Measurements from ENCODE around the gene C8B.

The C8B gene

DNA sequence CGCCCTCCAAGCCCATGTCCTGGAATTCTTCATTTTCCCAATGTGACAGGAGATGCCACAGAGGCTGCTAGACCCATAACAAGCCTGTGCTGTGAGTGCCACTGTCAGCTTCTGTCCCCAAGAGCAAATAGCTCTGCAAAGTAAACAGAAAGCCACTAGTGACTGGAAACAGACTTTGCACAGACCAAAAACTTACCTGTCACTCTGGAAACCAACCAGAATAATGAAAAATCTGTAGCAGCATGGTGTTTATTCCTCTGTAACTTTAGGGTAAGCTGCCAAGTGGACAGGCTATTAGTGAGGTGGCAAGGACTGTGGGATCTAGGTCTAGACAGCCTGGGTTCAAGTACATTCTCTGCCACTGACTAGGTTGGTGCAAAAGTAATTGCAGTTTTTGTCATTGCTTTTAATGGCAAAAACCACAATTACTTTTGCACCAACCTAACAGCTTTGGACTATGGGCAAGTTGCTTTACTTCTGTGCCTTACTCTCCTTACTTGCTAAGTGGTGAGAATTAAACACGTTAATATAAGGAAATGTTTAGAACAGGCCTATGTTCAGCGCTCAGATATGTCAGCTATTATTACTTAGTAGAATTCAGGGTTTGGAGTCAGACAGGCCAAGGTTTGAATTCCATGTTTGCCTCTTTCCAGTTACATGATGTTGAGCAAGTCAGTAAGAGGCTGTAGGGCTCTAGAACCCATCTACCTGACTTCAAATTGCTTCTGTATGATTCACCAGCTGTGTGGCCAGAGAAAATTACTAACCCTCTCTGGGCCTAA lies at the start of gene C8B:
Gene C8B, minus strand, starts transcription at position 100 of the 782 bp plus-strand sequence. Its CDS starts 67 bp downstream, at position 33.
- DNase-seq (ENCODE audit: low spot score): no peak

DNA sequence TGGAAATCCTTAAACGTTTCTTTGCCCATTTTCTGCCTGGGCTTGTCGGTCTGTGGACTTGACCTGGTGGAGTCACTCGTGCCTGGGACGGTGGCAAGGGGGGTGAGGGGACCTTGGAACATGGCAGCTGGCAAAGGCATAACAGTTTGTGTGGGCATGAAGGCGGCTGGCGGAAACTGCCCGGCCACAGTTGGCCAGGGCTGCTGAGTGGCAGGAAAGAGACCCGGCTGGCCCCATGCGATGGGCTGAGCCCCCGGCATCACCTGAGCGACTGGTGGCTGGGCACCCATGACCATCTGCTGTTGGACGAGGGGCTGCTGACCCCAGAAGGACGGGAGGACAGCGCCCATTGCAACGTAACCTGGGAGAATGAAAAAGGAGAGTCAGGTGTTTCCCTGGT lies 49.3 kb upstream of the C8B start:
- DNase-seq (ENCODE audit: low spot score): no peak

DNA sequence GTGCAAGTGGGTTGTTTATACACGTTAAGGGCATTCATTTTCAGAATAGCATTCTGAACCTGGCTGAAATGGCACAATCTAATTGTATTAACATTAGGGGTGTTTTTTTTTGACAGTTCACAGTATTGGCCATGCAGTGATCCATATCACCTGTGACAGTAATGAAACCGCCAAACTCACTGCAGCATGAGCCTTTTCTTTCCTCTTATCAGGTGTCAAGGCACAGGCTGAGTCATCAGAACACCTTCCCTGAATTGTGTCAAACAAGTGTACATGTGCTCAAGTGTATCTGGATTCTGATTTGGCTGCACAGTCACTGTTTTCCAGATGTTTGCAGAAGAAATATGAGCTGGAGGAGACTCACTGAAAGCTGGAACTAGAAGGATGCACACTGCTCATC lies 47.7 kb upstream of the C8B start:
- DNase-seq (ENCODE audit: low spot score): no peak

- DNase-seq (ENCODE audit: low spot score): no peak
Measured at GRCh38 chr1:57012315-57012714, 46.5 kb upstream of the C8B start.

DNA sequence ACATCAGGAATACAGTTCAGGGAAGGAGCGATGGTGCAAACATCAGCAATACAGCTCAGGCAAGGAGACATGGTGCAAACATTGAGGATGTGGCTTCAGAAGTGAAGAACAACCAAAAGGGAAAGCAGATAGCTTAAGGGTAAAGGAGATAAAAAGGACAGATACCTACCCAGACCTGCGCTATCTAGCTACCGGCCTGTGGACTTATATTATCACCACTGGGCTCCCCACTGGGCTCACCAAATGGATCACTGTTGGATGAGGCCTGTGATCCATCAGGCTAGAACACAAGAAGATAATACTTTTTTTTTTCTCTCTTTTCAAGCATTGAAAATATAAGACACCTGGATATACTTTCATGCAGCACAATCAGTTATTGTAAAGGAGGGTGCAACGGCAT lies 44.7 kb upstream of the C8B start:
- no peak for DNase-seq (ENCODE audit: low spot score)

GRCh38 chr1:57007948-57008347 lies 42.1 kb upstream of the C8B start:
- DNase-seq (ENCODE audit: low spot score): no peak

GRCh38 chr1:57007472-57007871 lies 41.7 kb upstream of the C8B start:
- DNase-seq (ENCODE audit: low spot score): no peak

GRCh38 chr1:57003398-57004139 lies 37.8 kb upstream of the C8B start:
- DNase-seq (ENCODE audit: low spot score): no peak

DNA sequence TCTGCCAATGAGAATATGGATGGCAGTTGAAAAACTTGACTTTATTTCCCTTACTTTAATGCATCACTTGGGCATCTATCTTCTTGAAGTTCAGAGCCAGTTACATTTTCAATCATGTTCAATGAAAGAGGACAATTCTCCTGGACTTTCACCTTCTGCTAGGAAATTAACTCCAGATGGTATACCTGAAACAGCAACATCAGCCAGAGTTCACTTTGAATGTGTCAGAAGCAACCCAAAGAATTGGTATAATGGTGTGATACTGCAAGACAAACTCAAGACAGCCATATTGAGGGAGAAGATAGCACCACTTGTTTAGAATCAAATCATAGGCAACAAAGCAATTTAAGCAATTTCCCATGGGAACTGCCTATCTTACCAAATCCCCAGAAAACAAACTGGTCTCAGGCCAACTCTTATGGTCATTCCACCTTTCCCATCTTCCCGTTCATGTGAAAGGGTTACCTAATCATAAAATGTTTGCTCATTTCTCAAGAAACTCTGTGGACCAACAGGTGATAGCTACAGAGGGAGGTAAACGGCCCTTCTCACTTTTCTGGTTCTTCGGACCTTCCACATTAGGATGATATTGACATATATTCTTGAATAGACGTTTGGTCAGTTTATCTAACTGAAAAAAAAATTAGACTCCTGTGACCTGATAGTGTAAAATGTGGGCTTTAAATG lies 29.7 kb upstream of the C8B start:
- no peak for DNase-seq (ENCODE audit: low spot score)

GRCh38 chr1:56993475-56993874 lies 27.7 kb upstream of the C8B start:
- DNase-seq (ENCODE audit: low spot score): no peak

DNA sequence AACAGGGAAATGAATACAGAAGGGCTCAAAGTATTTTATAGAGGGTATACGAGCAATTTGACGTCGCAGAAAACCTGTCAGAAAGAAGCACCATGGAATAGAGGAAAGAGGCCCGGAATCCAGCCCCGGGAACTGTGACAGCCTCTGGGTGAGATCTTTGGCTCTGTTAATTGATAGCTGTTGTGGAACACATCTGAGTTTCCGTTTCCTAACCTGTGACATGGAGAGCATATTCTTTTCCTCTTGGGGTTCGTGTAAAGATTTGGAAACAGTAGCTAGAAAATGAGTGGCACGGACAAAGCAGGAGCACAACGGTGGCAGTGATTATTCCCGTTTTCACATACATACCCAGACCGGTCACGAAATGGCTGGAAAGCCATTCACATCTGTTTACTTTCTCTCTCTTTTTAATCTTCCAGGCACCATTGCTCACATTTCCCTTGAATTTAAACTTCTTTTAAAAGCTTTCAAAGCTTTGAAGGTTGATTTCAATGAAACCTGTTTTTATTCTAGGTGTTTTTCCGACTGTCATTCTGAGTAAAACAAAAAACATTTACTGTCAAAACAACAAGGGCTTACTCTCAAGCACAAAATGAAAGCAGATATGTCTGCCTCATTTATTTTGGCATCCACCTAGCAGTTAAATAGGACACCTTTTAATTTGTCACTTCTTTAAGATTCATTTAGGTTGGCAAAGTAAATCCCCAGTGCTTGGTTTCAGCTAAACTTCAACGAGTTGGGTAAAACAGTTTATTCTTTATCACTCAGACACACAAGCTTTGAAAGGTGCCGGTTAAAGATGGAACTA lies 26.7 kb upstream of the C8B start:
- no peak for DNase-seq (ENCODE audit: low spot score)

DNA sequence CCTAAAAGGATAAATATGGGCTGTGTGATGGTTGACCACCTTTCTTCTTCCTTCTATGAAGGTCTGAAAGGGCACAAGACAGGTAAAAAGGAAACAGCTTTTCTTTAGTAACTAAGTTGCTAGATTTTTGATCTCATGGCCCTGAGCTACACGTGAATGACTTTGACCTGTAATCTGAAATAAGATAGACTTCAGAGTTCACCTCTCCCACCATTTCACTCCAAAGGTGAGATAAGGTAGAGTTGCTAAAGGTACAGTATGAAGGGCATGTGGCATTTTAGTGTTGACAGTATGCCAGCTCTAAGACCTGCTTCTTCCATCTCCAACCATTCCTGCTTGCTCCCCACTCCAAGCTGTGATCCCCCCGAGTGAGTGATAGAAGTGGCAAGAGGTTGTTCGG lies 25.8 kb upstream of the C8B start:
- DNase-seq (ENCODE audit: low spot score): no peak

DNA sequence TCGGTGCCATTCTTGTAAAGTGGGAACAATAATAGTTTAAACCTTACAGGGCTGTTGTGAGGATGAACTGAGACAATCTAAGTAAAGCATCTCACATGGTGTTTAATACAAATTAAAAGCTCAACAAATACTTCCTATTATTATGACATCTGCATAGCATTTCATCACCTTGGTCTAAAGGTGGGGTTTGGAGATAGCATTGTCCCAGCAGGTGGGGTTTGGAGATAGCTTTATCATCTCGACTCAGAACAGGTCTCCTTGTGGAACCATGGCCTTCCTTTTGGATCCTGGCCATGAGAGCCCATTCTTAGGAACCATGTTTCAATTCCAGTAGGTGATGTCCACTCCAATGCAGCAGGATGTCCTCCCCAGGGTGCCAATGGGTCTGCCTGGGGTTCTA lies 20.6 kb upstream of the C8B start:
- no peak for DNase-seq (ENCODE audit: low spot score)

- DNase-seq (ENCODE audit: low spot score): no peak
Measured at GRCh38 chr1:56985857-56986256, 20.0 kb upstream of the C8B start.

DNA sequence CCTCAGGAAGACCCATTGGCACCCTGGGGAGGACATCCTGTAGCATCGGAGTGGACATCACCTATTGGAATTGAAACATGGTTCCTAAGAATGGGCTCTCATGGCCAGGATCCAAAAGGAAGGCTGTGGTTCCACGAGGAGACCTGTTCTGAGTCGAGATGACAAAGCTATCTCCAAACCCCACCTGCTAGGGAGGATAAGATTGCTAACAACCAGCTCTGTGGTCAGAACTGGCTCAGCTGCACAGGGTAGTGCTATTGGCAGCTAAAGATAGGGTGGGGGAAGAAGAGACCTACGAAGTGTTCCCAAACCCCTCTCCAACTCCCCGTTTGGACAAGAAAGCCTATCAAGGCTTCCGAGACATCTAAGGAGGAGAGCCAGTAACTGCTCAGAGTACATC lies 17.7 kb upstream of the C8B start:
- no peak for DNase-seq (ENCODE audit: low spot score)

GRCh38 chr1:56979986-56980755 lies 14.4 kb upstream of the C8B start:
- no peak for DNase-seq (ENCODE audit: low spot score)

- no peak for DNase-seq (ENCODE audit: low spot score)
Measured at GRCh38 chr1:56978819-56979218, 13.0 kb upstream of the C8B start.

DNA sequence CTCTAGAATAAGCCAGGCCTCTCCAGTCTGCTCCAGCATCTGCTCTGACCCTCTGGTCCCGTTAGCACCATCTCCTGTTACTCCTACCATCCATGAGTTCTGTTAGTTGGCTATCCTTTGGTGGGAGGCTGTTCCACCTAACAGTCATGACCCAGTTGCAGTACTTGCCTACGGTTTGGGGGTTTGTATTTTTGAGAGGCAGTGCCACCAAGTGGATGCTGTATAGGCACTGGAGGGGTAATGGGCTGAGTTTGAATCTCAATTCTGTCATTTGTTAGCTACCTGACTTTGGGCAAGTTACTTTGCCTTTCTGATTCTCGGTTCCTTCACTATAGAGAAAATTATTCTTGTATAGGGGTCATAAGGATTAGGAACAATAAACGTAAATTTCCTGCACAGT lies 12.1 kb upstream of the C8B start:
- DNase-seq (ENCODE audit: low spot score): no peak

- DNase-seq (ENCODE audit: low spot score): no peak
Measured at GRCh38 chr1:56975446-56975845, 9.6 kb upstream of the C8B start.

DNA sequence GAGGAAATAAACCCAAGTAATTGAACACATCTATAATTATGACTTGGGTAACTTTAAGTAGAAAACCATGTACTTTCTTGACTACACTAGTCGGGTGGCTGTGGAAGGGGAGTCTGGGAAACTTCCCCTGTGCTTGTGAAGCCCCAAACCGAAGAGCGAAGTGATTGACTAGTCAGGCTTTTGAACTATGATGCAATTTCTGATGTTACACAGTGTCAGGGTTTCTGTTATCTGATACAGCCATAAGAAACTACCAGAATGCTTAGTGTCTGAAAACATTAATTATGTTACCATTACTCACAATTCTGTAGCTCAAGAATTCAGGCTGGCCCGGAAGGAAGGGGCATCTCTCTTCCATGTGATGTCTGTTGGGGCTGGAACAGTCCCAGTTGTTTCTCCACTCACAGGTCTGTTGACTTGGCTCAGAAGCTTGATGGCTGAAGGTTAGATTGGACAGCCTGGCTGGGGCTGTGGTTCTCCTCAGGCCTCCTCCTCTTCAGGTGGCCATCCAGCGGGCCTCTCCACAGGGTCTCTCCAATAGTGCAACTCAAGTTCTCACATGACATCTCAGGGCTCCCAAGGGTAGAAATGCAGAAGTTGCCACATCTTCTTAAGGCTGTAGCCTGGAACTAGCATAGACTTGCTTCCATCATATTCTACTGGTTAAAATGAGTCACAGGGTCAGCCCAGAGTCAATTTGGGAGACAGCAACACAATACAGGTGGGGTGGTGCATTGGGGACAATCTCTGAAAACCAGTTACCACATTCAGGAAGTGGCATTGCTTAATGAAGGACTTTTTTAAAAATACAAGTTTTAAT lies 8.3 kb upstream of the C8B start:
- DNase-seq (ENCODE audit: low spot score): no peak

DNA sequence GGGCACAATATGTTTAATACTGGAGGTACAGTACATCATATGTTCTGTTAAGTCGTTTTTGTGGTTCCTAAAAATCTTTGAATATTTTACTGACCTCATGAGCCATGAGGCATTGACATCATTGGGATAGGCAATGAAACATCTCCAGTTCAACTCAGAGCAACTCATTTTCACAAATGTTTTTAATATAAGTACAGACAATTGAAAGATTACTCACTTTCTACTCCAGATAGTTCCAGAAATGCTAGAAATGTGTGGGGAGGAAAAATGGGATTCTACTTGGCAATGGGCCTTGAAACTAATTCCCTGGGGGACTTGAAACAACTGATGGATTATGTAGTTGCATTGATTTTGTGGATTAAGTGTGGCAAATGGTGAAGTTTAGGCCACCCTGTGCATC lies 7.2 kb upstream of the C8B start:
- DNase-seq (ENCODE audit: low spot score): no peak

All from hematopoietic multipotent progenitor cell treated with erythropoietin and hydrocortisone succinate and interleukin-3 and kit ligand, for 15 days (in vitro differentiated cells).